Stimulated activated CD8-positive, alpha-beta memory T cell treated with anti-CD3 and anti-CD28 coated beads, Interleukin-2, amount 100 ng/mL, for 48 hours (primary cell): ENCODE measurements around the gene STXBP1.
"Not testable (repeated sequence)": the region's sequence is repeated elsewhere in the genome, so short reads cannot be mapped to it uniquely, and the experiment has no call there.

Source experiments
- DNase-seq, 2 donors: peaks; one replicate each; pipeline ENCODE4 v3.0.0-alpha.2; 2020; ENCODE audit warnings: low read depth in 2 of 2

The STXBP1 gene

DNA sequence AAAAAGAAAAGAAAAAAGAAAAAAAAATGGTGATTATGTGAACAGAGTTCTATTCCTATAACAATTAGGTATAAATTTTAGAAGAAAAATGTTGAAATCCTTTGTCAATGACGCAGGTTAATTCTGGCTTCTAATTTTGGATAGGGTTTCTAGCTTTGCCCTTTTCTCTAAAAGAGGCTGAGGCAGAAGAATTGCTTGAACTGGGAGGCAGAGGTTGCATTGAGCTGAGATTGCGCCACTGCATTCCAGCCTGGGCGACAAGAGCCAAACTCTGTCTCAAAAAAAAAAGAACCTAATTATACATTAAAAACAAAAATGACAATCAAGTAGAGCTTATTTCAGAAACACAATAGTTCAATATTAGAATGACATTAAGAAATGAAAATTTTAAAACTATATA is 2.9 kb downstream of the STXBP1 start:
- no peak for DNase-seq

DNA sequence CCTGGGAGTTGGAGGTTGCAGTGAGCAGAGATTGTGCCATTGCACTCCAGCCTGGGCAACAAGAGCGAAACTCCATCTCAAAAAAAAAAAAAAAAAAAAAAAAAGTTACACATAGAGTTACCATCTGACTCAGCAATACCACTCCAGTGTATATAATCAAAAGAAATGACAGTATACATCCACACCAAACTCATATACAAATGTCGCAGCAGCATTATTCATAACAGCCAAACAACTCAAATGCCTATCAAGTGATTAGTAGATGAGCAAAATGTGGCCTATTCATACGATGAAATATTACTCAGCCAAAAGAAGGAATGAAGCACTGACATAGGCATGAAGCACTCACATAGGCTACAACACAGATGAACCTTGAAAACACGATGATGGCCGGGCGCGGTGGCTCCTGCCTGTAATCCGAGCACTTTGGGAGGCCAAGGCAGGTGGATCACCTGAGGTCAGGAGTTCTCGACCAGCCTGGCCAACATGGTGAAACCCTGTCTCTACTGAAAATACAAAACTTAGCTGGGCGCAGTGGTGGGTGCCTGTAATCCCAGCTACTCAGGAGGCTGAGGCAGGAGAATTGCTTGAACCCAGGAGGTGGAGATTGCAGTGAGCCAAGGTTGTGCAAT is 9.4 kb downstream of the STXBP1 start:
- DNase-seq = not testable (repeated sequence)

GRCh38 chr9:127626752-127627493 is 14.8 kb downstream of the STXBP1 start:
- no peak for DNase-seq

GRCh38 chr9:127627494-127627855 is 15.4 kb downstream of the STXBP1 start:
- no peak for DNase-seq

DNA sequence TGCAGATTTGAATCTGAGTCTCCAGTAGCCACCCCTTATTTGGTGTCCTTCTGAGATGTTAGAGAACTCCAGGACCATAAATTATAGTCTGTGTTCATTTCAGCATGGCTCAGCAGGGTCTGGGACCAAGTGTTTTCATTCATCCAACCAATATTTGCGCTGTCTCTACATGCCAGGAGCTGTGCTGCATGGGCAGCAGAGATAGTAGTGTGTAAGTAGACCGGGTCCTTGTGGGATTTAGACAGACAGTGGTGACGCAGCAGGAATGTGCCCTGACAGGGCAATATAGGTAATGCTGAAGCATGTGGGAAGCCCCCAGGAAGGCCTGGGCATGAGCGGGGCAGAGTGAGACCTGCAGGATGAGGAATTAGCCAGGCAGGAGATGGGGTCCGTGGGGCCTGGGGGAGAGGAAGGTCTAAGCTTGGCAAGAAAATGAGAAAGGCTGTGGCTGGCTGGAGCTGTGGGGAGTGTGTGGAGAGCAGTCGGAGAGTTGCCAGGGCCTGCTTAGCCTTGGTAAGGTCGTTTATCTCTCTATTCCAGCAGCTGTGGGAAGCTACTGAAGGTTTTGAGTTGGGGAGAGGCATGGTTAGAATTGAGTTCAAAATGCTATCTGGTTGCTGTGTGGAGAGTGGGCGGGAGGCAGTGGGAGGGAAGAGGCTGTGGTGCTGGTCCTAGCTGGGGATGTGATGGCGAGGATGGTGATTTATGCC is 16.8 kb downstream of the STXBP1 start:
- DNase-seq = no peak

DNA sequence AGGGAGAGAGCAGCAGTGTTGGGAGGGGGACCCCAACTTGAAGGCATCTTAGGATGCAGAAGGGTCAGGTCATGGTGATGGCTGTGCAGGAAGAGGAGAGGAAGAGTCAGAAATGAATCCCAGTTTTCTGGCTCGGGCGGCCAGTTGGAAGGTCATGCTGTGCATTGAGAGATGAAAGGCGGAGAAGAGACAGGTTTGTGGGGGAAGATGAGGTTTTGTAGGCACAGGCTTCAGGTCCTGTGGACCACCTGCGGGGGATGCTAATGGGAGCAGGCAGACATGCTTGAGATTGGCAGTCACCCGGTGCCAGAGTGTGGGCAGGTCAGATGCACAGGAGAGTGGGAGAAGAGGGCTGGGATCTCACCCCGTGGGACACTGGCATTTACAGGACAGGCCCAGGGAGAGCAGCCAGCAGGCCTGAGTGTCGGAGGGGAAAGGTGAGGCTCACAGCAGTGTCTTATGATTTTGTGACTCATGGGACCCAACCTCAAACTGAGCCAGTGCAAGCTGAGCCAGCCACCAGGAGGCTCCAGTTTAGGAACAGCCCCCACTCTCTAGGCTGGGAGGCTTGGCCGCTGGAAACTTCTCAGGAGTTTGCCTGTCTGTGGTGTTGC is 17.5 kb downstream of the STXBP1 start:
- no peak for DNase-seq

DNA sequence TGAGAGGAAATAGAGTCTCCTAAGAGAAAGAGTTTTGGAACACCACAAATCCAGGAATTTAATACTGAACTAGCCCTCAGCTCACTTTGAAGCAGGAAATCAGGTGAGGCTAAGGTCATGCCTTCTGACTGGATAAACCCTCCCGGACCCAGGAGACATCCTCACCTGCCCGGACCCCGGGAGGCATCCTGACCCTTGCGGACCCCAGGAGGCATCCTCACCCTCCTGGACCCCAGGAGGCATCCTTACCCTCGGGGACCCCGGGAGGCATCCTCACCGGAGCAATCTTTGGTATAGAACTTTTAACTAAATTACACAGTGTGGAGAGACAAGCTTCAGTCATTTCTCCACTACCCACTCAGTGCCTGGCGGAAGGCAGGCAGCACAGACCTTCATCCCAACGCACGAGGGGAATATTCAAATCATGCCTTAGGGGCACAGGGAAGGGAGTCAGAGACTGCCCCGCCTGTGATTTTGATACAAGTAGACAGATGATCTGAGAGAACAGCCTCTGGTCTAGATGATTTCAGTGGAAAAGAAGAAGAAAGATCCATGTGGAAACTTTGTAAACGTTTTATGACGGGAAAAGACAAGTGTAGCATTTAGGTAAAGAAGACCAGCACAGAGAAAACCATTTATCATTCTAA is 21.3 kb downstream of the STXBP1 start:
- DNase-seq = no peak

DNA sequence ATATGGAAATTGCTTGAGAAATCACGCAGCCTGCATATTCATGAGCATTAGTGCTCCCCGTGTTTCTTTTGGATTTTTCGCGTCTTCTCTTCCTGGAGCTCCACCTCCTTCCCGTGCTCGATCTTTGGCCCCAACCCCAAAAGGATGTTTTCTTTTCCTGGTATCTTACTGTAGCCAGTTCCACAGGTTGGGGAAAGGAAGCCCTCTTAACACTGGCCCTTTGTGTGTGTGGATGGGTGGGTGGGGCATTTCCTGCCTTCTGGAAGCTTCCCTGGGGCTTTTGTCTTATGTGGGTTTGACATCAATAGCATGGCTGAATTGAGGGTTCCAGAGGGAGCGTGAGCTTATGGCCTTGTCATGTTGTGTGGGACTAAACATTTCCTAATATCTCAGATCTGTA is 21.9 kb downstream of the STXBP1 start:
- no peak for DNase-seq

DNA sequence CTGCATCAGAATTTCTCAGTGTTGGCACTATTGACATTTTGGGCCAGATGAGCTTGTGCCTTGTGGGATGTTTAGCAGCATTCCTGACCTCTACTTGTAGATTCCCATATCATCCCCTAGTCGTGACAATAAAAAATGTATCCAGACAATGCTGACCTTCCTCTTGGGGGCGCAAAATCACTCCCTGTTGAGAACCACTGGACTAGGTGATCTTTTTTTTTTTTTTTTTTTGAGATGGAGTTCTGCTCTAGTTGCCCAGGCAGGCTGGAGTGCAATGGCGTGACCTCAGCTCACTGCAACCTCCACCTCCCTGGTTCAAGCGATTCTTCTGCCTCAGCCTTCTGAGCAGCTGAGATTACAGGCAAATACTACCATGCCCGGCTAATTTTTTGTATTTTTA is 22.6 kb downstream of the STXBP1 start:
- DNase-seq = no peak

GRCh38 chr9:127635201-127635735 is 23.2 kb downstream of the STXBP1 start:
- DNase-seq = no peak

- no peak for DNase-seq
Measured at GRCh38 chr9:127637322-127637847, 25.3 kb downstream of the STXBP1 start.

- DNase-seq = no peak
Measured at GRCh38 chr9:127640908-127641545, 28.9 kb downstream of the STXBP1 start.

DNA sequence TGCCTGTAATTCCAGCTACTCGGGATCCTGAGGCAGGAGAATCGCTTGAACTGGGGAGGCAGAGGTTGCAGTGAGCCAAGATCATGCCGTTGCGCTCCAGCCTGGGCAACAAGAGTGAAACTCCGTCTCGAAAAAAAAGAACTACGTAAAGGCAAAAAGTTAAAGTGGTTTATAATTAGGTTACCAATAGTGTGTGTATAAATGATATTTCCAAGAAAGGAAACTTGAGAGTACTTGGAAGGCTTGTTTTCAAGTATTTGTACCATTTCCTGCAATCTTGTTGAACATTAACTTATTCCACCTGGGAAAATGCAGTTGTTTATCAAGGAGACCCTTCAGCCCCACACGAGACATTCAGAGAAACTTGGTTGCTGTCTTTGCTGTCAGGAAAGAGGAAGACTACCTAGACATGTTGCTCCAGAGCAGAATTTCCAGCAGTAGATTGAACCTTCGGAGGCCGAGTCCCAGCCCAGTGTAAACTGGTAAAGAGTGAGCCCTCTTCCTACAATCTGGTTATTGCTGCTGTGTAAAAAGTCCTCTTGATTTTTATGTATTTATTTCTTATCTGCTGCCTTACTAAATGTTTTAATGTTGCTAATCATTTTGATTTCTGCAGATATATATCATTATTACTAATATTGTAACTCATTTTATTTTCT is 30.1 kb downstream of the STXBP1 start:
- DNase-seq = no peak

- no peak for DNase-seq
Measured at GRCh38 chr9:127644146-127644827, 32.2 kb downstream of the STXBP1 start.

GRCh38 chr9:127644943-127645342 is 32.9 kb downstream of the STXBP1 start:
- no peak for DNase-seq

- DNase-seq = no peak
Measured at GRCh38 chr9:127647451-127647850, 35.4 kb downstream of the STXBP1 start.

DNA sequence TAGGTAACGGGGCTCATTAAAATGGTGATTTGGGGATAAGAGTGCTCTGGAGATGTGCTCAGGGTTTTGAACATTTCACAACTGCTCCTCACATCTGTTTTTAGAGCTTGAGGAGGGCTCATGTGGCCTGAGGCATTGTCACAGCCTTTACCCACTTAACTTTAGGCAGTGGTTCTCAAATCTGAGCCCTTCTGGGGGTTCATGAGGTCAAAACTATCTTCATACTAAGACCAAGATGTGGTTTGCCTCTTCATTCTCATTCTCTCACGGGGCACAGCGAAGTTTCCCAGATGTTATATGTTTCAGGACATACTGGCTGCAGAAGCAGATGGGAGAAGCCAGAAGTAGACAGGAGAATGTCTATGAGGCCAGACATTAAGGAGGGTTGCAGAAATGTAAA is 38.4 kb downstream of the STXBP1 start:
- DNase-seq = no peak

GRCh38 chr9:127651697-127652610 is 39.9 kb downstream of the STXBP1 start:
- DNase-seq = no peak

DNA sequence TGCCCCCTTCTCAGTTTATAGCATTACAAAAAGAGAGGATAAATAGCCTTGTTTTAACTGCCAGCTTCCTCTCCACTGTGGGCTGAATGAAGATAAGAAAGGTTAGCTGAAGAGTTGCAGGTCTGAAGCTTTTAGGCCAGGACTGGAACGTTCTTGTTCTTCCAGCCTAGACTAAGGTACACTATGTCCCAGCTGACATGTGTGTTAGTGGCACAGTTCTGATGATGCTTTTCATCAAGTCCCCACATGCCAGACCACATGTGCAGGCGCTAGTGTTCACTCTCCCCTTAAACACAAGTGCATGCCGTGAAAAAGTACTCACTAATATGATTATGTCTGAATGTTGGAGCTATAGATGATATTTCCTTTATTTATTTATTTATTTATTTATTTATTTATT is 40.7 kb downstream of the STXBP1 start:
- no peak for DNase-seq
